ENCODE results near the gene FUBP3.

FUBP3 gene, protein sequence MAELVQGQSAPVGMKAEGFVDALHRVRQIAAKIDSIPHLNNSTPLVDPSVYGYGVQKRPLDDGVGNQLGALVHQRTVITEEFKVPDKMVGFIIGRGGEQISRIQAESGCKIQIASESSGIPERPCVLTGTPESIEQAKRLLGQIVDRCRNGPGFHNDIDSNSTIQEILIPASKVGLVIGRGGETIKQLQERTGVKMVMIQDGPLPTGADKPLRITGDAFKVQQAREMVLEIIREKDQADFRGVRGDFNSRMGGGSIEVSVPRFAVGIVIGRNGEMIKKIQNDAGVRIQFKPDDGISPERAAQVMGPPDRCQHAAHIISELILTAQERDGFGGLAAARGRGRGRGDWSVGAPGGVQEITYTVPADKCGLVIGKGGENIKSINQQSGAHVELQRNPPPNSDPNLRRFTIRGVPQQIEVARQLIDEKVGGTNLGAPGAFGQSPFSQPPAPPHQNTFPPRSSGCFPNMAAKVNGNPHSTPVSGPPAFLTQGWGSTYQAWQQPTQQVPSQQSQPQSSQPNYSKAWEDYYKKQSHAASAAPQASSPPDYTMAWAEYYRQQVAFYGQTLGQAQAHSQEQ

DNA sequence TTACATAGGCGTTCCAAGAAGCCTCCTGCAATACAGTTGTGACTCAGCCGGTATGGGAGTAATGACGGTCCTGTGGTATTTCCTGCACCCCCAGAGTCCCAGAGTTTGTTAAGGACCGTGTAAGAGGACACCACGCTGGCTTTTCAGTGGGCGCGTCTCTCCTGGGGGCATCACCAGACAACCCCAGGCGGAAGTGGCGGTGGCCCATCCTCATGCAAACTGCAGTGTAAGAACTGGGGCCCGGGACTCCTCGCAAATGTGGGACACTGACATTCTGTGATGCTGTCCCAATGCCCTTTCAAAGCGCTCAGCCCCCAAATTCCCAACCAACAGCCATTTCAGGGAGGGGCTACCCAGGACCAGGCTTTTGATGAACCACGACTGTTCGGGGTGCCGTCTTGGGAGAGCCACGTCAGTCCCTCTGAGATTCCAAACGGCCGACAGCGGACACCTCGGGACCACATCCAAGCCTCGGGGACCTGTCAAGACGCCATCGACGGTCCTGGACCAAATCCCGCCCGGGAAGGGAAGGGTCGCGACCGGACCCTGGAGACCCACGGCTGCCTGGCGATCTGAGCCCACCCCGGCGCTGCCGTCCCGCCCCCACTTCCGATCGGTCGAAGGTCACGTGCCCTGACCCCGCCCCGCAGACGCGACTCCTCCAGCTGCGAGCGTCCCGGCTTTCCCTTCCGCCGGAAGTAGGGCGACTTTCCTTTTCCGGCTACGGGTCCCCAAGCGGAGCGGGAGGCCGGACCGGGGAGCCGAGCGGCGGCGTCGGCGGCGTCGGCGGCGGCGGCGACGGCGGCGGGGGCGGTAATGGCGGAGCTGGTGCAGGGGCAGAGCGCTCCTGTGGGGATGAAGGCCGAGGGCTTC lies at the start of gene FUBP3:
FUBP3 (plus strand) TSS at position 713 of the 873 bp plus-strand sequence; CDS start at position 817, 104 bp downstream.
- ATAC-seq, result peak; percentile 93

DNA sequence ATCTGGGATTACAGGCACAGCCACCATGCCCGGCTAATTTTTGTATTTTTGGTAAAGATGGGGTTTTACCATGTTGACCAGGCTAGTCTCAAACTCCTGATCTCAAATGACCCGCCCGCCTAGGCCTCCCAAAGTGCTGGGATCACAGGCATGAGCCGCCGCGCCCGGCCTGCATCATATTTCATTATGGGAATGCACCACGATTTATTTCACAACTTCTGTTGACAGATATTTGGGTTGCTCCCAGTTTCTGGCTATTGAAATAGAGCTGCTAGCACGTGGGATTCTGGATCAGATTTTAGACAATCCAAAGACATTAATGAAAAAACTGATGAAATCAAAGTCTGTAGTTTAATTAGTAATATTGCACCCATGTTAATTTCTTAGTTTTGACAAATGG lies 48.4 kb upstream of the FUBP3 start:
- ATAC-seq (no peak), DNase-seq (no peak)

More for the DNA sequence above, at the start of gene FUBP3:
- peak; percentile 95 for DNase-seq

- DNase-seq, result no peak
- no peak for ATAC-seq
Measured at GRCh38 chr9:130531670-130532069, 47.7 kb upstream of the FUBP3 start.

- ATAC-seq, result no peak
- no peak for DNase-seq
Measured at GRCh38 chr9:130532426-130533080, 46.8 kb upstream of the FUBP3 start.

DNA sequence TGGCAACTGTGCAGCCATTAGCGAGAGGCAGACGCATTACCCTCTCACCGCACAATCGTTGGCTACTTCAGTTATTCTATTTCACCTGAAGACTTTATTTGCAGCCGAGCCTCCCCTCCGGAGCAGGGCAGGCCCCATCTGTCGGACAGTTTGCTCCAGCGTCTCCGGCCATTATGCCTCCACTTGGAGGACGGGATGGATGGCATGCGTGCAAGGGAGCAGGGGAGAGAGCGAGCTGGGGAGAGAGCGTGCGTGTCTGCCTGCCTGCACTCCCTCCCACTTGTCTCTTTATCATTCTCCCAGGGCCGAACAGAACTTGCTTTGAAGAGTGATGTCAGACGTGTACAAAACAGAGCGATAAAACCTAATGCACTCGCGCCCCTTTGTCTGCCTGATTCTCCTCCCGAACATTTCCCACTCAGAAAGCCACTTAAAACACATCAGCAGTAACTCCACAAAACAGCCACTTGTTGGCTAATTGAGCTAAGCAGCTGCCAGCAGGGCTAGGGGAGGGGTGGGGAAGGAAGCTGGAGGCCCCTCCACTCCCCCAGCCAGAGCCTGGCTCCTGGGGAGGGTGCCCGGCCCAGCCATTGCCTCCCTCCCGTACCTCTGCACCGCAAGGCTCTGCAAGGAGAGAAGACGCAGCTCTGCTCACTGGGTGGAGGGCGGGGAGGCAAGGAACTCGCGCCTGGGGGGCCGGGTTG lies 43.4 kb upstream of the FUBP3 start:
- ATAC-seq (no peak), DNase-seq (no peak)

GRCh38 chr9:130536701-130537107 lies 42.7 kb upstream of the FUBP3 start:
- peak; percentile 31 for ATAC-seq
- no peak for DNase-seq

- peak; percentile 24 for ATAC-seq
- DNase-seq, result no peak
Measured at GRCh38 chr9:130537346-130538050, 41.9 kb upstream of the FUBP3 start.

DNA sequence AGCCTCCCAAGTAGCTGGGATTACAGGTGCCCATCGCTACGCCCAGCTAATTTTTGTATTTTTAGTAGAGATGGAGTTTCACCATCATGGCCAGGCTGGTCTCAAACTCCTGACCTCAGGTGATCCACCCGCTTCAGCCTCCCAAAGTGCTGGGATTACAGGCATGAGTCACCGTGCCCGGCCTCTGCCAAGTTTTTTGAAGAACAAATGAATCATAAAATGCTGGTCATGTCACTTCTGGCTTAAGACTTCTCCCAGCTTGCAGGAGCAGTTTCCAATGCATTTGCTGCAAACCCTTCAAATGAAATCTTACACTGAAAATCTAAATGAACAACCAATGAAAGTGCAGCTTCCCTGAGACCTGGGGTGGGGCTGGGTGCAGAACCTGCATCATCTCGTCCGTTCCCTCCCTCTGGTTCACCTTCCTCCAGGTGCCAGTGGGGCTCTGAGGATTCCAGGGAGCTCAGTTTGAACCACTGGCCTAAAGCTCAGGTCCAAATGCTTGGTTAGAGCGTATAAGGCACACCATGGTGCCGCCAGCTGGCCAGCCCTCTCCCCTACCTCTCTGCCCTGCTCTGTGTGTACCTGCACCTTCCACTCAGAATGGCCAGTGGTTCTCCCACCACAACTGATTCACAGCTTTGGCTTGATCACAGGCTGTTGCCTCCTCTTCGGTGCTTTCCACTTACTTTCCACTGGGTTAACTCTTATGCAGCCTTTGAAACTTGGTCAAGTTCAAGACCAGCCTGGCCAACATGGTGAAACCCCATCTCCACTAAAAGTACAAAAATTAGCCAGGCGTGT lies 39.8 kb upstream of the FUBP3 start:
- ATAC-seq (no peak), DNase-seq (no peak)

- DNase-seq, result no peak
- ATAC-seq, result no peak
Measured at GRCh38 chr9:130541533-130541932, 37.8 kb upstream of the FUBP3 start.

- ATAC-seq (no peak), DNase-seq (no peak)
Measured at GRCh38 chr9:130542038-130542437, 37.3 kb upstream of the FUBP3 start.

DNA sequence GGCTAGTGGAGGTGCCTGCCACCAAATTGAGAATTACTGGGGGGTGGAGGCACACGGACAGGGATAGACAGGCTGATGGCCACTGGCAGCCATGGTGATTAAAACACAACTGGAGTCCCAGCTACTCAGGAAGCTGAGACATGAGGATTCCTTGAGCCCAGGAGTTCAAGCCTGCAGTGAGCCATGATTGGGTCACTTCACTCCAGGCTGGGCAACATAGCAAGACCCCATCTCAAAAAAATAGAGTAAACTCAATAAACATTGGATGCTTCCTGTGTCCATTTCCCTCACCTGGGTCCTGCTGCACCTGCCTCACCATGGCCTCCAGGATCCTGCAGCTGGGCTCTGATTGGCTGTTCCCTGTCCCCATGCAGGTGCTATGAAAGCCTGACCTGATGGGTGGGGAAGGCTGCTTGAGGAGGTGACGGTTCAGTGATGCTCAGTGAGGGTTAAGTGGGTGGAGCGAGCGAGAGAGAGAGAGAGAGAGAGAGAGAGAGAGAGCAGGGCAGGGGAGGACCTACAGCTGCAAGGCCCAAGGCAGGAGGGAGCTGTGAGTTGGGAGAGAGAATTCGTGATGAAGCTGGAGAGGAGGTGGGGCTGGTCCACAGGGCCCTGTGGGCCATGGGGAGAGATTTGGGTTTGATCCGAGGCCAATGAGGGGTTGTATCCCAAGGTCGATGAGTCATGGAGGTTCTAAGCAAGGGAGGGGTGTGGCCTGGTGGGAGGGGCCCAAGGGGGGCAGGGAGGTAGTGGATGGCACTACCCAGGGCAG lies 36.7 kb upstream of the FUBP3 start:
- ATAC-seq (no peak), DNase-seq (no peak)

DNA sequence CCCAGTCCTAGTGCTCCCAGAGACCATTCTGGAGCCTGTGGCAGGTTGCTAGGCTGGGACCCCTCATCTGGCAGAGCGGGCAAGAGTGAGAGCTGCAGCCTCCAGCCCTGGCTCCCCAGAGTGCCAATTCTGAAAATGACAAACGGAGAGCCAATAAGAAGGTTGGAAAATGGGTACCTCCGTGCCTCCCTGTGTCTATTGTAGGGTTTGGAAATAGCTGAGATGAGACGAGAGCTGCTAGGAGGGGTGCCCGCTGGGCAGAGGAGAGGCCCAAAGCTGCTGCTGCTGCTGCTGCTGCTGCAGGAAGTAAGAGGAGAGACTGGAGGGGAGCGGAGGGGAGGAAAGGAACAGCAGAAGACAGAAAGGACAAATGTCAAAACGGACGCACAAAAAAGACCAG lies 36.0 kb upstream of the FUBP3 start:
- DNase-seq, result no peak
- no peak for ATAC-seq

GRCh38 chr9:130543859-130544258 lies 35.5 kb upstream of the FUBP3 start:
- DNase-seq (no peak), ATAC-seq (no peak)

GRCh38 chr9:130544364-130544763 lies 35.0 kb upstream of the FUBP3 start:
- DNase-seq, result no peak

GRCh38 chr9:130548103-130548502 lies 31.3 kb upstream of the FUBP3 start:
- DNase-seq, result no peak
- ATAC-seq, result no peak

More at GRCh38 chr9:130544364-130544763, 35.0 kb upstream of the FUBP3 start:
- no peak for ATAC-seq

DNA sequence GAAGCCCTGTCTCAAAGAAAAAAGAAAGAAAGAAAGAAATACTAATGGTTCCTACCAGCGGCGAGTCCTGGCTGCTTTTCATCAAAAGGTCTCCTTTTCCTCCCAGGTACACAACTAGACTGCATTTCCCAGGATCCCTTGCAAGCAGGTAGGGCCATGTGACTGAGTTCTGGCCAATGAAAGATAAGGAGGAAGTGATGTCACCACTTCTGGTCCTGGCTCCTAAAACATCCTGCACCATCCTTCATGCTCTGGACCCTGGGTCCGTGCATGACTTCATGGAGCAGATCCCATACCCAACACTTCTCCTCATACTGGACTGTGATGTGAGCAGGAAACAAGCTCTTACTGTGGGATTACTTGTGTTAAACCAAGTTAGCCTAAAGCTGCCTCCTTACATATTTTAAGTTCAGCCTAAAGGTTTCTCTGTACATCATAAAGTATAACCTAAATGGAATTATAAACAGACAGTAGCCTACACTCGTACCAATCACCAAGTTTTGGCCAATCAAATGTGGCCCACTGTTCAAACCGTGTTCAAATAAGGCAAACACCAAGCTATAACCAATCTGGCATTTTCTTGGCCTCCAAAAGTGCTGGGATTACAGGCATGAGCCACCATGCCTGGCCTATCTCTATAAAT lies 30.2 kb upstream of the FUBP3 start:
- peak; percentile 68 for ATAC-seq
- peak; percentile 6 for DNase-seq

- DNase-seq (no peak), ATAC-seq (no peak)
Measured at GRCh38 chr9:130554606-130555005, 24.8 kb upstream of the FUBP3 start.

- ATAC-seq, result no peak
- DNase-seq, result no peak
Measured at GRCh38 chr9:130555061-130555460, 24.3 kb upstream of the FUBP3 start.

GRCh38 chr9:130555968-130556367 lies 23.4 kb upstream of the FUBP3 start:
- DNase-seq (no peak), ATAC-seq (no peak)
